Vagina (tissue), 2 donors: Measurements from ENCODE around the gene ABCB4. TPM values are rescaled to one million over a fixed set of nuclear protein-coding genes. Genes with fewer than 3 reads are reported as not detected.

Source experiments
- DNase-seq, 2 donors: peaks; one replicate each; pipeline ENCODE4 v3.0.0-alpha.2; 2017; ENCODE audit errors: extremely low spot score in 2 of 2
- H3K27ac ChIP-seq: fragments of 200-600 bp; sonication (generic); one replicate; pipeline ENCODE4 v1.5.1; 2019
- H3K27me3 ChIP-seq: fragments of 200-600 bp; sonication (generic); one replicate; pipeline ENCODE4 v1.5.1; 2019
- H3K36me3 ChIP-seq, 2 donors: fragments of 200-600 bp; sonication (generic); one replicate each; pipeline ENCODE4 v1.5.1; 2017 to 2019
- H3K4me1 ChIP-seq: fragments of 200-600 bp; sonication (generic); one replicate; pipeline ENCODE4 v1.5.1; 2019
- H3K4me3 ChIP-seq, 2 donors: fragments of 200-600 bp; sonication (generic); 1 replicate in 1 of 2; 2 replicates in 1 of 2; pipeline ENCODE4 v1.5.1; 2016 to 2019
- H3K9me3 ChIP-seq: fragments of 200-600 bp; sonication (generic); one replicate; pipeline ENCODE4 v1.5.1; 2019
- CTCF ChIP-seq, 3 experiments: fragments of 450-650 bp in 2 of 3; fragments of 200-600 bp in 1 of 3; sonication (generic) in 1 of 3; IDR thresholded peaks; one replicate each; pipeline ENCODE4 v1.5.1; 2017 to 2019; ENCODE audit warnings: antibody characterized with exemption in 3 of 3, mild to moderate bottlenecking in 2 of 3, moderate library complexity in 2 of 3
- POLR2A ChIP-seq, 2 donors: fragments of 450-650 bp; IDR thresholded peaks; one replicate each; pipeline ENCODE4 v1.6.1; 2017; ENCODE audit warnings: antibody characterized with exemption in 2 of 2, mild to moderate bottlenecking in 2 of 2, moderate library complexity in 2 of 2
- POLR2AphosphoS5 ChIP-seq, 2 donors: sonication (generic); formaldehyde crosslinking; IDR thresholded peaks; one replicate each; pipeline ENCODE4 v1.9.0; 2017; ENCODE audit warnings: antibody characterized with exemption in 2 of 2, mild to moderate bottlenecking in 2 of 2, low read depth in 1 of 2; ENCODE audit not compliant: insufficient read depth in 1 of 2
- intact Hi-C: fragments of 100-400 bp; cut with DNase I; formaldehyde crosslinking; loops from one replicate; pipeline ENCODE4 v1.15.1; 2023
- total RNA-seq: library from RNA; depleted of rRNA; stranded (reverse); fragments of >200 nt; gene quantifications from one replicate; pipeline ENCODE4 v1.2.3, GENCODE V29; 2016

ABCB4 gene
- total RNA-seq, 1 donor from 2014 or later: 0.49 TPM

DNA sequence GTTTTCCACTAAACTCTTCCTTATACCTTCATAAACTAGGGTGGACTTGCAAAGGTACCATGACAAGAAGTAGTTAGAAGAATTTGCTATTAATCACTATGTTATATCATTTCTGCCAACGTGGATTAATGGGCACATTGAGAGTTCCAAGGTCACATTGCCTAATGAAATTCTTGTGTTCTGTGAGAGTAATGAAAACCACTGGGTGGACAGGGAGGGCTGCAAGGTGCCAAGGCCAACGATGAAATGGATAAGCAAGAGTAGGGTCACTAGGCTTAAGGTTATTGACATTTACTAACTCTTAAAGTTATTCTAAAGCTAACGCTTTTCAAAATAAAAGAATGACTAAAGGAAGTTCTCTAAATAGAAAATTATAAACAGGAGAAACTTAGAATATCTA is 6.6 kb upstream of the ABCB4 start:
- Histone ChIP-seq H3K27me3 (no peaks in the 10 kb centered on the region), H3K4me1 (no peaks in the 10 kb centered on the region), H3K36me3 (no peaks in the 10 kb centered on the region), H3K27ac (no peak overlapping the region), H3K4me3 (no peak overlapping the region), H3K9me3 (no peaks in the 10 kb centered on the region)
- DNase-seq: no peak
- no peak for TF ChIP-seq CTCF (IDR thresholded peaks at IDR 0.05)
- no peak for TF ChIP-seq POLR2AphosphoS5 (IDR thresholded peaks at IDR 0.05; ENCODE audit: insufficient read depth in 1 of 2, low read depth in 1 of 2)
- no peak for TF ChIP-seq POLR2A (IDR thresholded peaks at IDR 0.05)
- intact Hi-C loops: no loop called here

GRCh38 chr7:87480386-87480785 is 4.9 kb upstream of the ABCB4 start:
- no peak overlapping the region for H3K4me3 ChIP-seq
- peaks cover 1% of the 10 kb centered on the region for H3K4me1 ChIP-seq
- no peaks in the 10 kb centered on the region for H3K36me3 ChIP-seq
- H3K27me3 ChIP-seq: no peaks in the 10 kb centered on the region
- TF ChIP-seq CTCF (IDR thresholded peaks at IDR 0.05): no peak
- no peak for TF ChIP-seq POLR2AphosphoS5 (IDR thresholded peaks at IDR 0.05; ENCODE audit: insufficient read depth in 1 of 2, low read depth in 1 of 2)
- TF ChIP-seq POLR2A (IDR thresholded peaks at IDR 0.05): no peak
- intact Hi-C loops: no loop called here
- DNase-seq: no peak
- no peaks in the 10 kb centered on the region for H3K9me3 ChIP-seq
- H3K27ac ChIP-seq: no peak overlapping the region

GRCh38 chr7:87479951-87480350 is 4.5 kb upstream of the ABCB4 start:
- Histone ChIP-seq H3K36me3 (no peaks in the 10 kb centered on the region), H3K27ac (no peak overlapping the region), H3K4me1 (peaks cover 6% of the 10 kb centered on the region), H3K27me3 (no peaks in the 10 kb centered on the region), H3K4me3 (no peak overlapping the region), H3K9me3 (no peaks in the 10 kb centered on the region)
- no peak for DNase-seq
- intact Hi-C loops: no loop called here
- TF ChIP-seq CTCF (IDR thresholded peaks at IDR 0.05) (no peak), POLR2A (IDR thresholded peaks at IDR 0.05) (no peak)

DNA sequence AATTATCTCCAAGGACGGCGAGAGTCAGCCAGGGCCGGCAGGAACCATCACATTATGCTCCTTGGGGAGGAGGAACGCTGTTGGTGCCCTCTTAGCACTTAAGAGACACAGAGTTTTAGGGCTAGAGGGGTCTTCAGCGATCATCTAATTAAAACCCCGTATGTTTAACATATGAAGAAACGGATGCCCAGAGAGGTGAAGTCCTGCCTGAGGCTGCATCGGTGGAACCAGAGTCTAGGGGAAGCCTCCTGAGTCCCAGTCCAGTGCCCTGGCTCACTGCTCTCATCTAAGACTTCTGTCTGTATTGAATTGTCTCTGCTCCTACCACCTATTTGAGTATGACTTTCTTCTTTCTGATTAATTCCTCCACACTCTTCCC is 688 bp upstream of the ABCB4 start:
- intact Hi-C loops: no loop called here
- Histone ChIP-seq H3K36me3 (no peaks in the 10 kb centered on the region), H3K27ac (no peak overlapping the region), H3K27me3 (no peaks in the 10 kb centered on the region), H3K4me1 (peaks cover 14% of the 10 kb centered on the region), H3K9me3 (no peaks in the 10 kb centered on the region), H3K4me3 (peak overlapping the region; percentile 44 to 69)
- TF ChIP-seq POLR2AphosphoS5 (IDR thresholded peaks at IDR 0.05; ENCODE audit: insufficient read depth in 1 of 2, low read depth in 1 of 2): no peak
- no peak for TF ChIP-seq CTCF (IDR thresholded peaks at IDR 0.05)
- TF ChIP-seq POLR2A (IDR thresholded peaks at IDR 0.05): no peak
- DNase-seq: no peak

- intact Hi-C loops: no loop called here
- Histone ChIP-seq H3K27ac (no peak overlapping the region), H3K4me1 (peaks cover 14% of the 10 kb centered on the region), H3K4me3 (peak overlapping the region; percentile 44 to 69), H3K27me3 (no peaks in the 10 kb centered on the region), H3K9me3 (no peaks in the 10 kb centered on the region), H3K36me3 (no peaks in the 10 kb centered on the region)
- TF ChIP-seq POLR2A (IDR thresholded peaks at IDR 0.05) (no peak), POLR2AphosphoS5 (IDR thresholded peaks at IDR 0.05; ENCODE audit: insufficient read depth in 1 of 2, low read depth in 1 of 2) (no peak)
- DNase-seq: no peak
Observed at GRCh38 chr7:87474533-87475358, 734 bp downstream of the ABCB4 start.
